MM.1S (cell line): ENCODE data around the gene MSI2.

Experiments used
- DNase-seq: peaks from one replicate; pipeline ENCODE4 v3.0.0-alpha.2; 2015
- H2AFZ ChIP-seq: fragments of 300-600 bp; sonication (generic); 2 replicates; pipeline ENCODE4 v1.6.0; 2016; ENCODE audit warnings: antibody characterized with exemption, low read length
- H3F3A ChIP-seq: fragments of 300-600 bp; sonication (generic); 2 replicates; pipeline ENCODE4 v1.6.1; 2016; ENCODE audit warnings: mild to moderate bottlenecking, antibody characterized with exemption, low read length, moderate library complexity, mixed read lengths; ENCODE audit not compliant: insufficient read depth
- H3K27ac ChIP-seq: fragments of 300-600 bp; sonication (generic); 2 replicates; pipeline ENCODE4 v1.5.1; 2016; ENCODE audit warnings: mild to moderate bottlenecking, low read length
- H3K27me3 ChIP-seq: fragments of 300-600 bp; sonication (generic); replicated peaks from 2 replicates; pipeline ENCODE4 v1.6.0; 2016; ENCODE audit warnings: low read length; ENCODE audit not compliant: insufficient read depth
- H3K36me3 ChIP-seq: fragments of 300-600 bp; sonication (generic); replicated peaks from 2 replicates; pipeline ENCODE4 v1.6.1; 2016; ENCODE audit warnings: mild to moderate bottlenecking, low read length, mixed read lengths; ENCODE audit not compliant: insufficient read depth
- H3K4me1 ChIP-seq: fragments of 300-600 bp; sonication (generic); 2 replicates; pipeline ENCODE4 v1.6.1; 2016; ENCODE audit warnings: low read length, mixed read lengths
- H3K4me2 ChIP-seq: fragments of 300-600 bp; sonication (generic); 2 replicates; pipeline ENCODE4 v1.6.0; 2016; ENCODE audit warnings: low read depth, low read length
- H3K4me3 ChIP-seq: fragments of 300-600 bp; sonication (generic); 2 replicates; pipeline ENCODE4 v1.5.1; 2016; ENCODE audit warnings: low read length, mixed read lengths
- H3K79me2 ChIP-seq: fragments of 300-600 bp; sonication (generic); 2 replicates; pipeline ENCODE4 v1.6.1; 2016; ENCODE audit warnings: mixed run types, low read length, mixed read lengths
- H3K9ac ChIP-seq: fragments of 300-600 bp; sonication (generic); 2 replicates; pipeline ENCODE4 v1.6.1; 2016; ENCODE audit warnings: low read length, mixed read lengths
- H3K9me2 ChIP-seq: fragments of 300-600 bp; sonication (generic); replicated peaks from 2 replicates; pipeline ENCODE4 v1.6.1; 2016; ENCODE audit warnings: mild to moderate bottlenecking, low read length, mixed read lengths; ENCODE audit not compliant: insufficient read depth
- H3K9me3 ChIP-seq: fragments of 300-600 bp; sonication (generic); replicated peaks from 2 replicates; pipeline ENCODE4 v1.6.1; 2016; ENCODE audit warnings: mild to moderate bottlenecking, low read length, mixed read lengths; ENCODE audit not compliant: insufficient read depth
- H4K20me1 ChIP-seq: fragments of 300-600 bp; sonication (generic); 2 replicates; pipeline ENCODE4 v1.6.1; 2016; ENCODE audit warnings: mild to moderate bottlenecking, low read length, moderate library complexity, mixed read lengths; ENCODE audit not compliant: insufficient read depth
- CTCF ChIP-seq: fragments of 300-600 bp; sonication (generic); IDR thresholded peaks from 2 replicates; pipeline ENCODE4 v1.5.1; 2016; ENCODE audit warnings: antibody characterized with exemption, low read length, mixed read lengths
- EZH2 ChIP-seq: fragments of 300-600 bp; sonication (generic); optimal IDR thresholded peaks from 2 replicates; pipeline ENCODE3; 2017; ENCODE audit warnings: low read depth, mild to moderate bottlenecking, antibody characterized with exemption, low read length, mixed read lengths
- EZH2phosphoT487 ChIP-seq: fragments of 300-600 bp; sonication (generic); IDR thresholded peaks from 2 replicates; pipeline ENCODE4 v1.6.1; 2018; ENCODE audit warnings: antibody characterized with exemption, low read length

MSI2 gene

GRCh38 chr17:57442401-57442823, 186.1 kb downstream of the MSI2 start:
- no peak for DNase-seq
- Histone ChIP-seq H4K20me1 (no peaks in the 10 kb centered on the region; the same call in 1 of the 2 replicates), H3F3A (no peaks in the 10 kb centered on the region), H3K4me1 (no peaks in the 10 kb centered on the region), H3K9ac (no peak overlapping the region), H3K79me2 (peaks cover 82% of the 10 kb centered on the region), H3K27ac (no peak overlapping the region), H3K4me3 (no peak overlapping the region), H2AFZ (no peak overlapping the region), H3K9me2 (no peaks in the 10 kb centered on the region), H3K27me3 (no peaks in the 10 kb centered on the region), H3K4me2 (no peak overlapping the region), H3K36me3 (no peaks in the 10 kb centered on the region), H3K9me3 (no peaks in the 10 kb centered on the region)
- TF ChIP-seq EZH2phosphoT487 (no peak), EZH2 (no peak), CTCF (no peak)

GRCh38 chr17:57442914-57443571, 186.7 kb downstream of the MSI2 start:
- Histone ChIP-seq H3K27me3 (no peaks in the 10 kb centered on the region), H3K4me1 (no peaks in the 10 kb centered on the region), H3K4me3 (no peak overlapping the region), H3K4me2 (no peak overlapping the region), H4K20me1 (no peaks in the 10 kb centered on the region; the same call in 1 of the 2 replicates), H3K9ac (no peak overlapping the region), H3K36me3 (no peaks in the 10 kb centered on the region), H3K79me2 (peaks cover 83% of the 10 kb centered on the region), H3K27ac (no peak overlapping the region), H3K9me2 (no peaks in the 10 kb centered on the region), H3F3A (no peaks in the 10 kb centered on the region), H3K9me3 (no peaks in the 10 kb centered on the region), H2AFZ (no peak overlapping the region)
- TF ChIP-seq EZH2phosphoT487, result no peak
- TF ChIP-seq CTCF, result no peak
- TF ChIP-seq EZH2, result no peak
- DNase-seq, result no peak

GRCh38 chr17:57443781-57444180, 187.5 kb downstream of the MSI2 start:
- no peak overlapping the region for H2AFZ ChIP-seq
- no peaks in the 10 kb centered on the region for H3F3A ChIP-seq
- peaks cover 81% of the 10 kb centered on the region for H3K79me2 ChIP-seq
- no peak overlapping the region for H3K4me2 ChIP-seq
- H3K4me3 ChIP-seq, result no peak overlapping the region
- TF ChIP-seq EZH2 (no peak), EZH2phosphoT487 (no peak), CTCF (no peak)
- no peak overlapping the region for H3K9ac ChIP-seq
- no peaks in the 10 kb centered on the region for H3K9me3 ChIP-seq
- no peaks in the 10 kb centered on the region for H3K4me1 ChIP-seq
- no peak overlapping the region for H3K27ac ChIP-seq
- no peaks in the 10 kb centered on the region for H3K36me3 ChIP-seq
- no peaks in the 10 kb centered on the region for H3K9me2 ChIP-seq
- no peak for DNase-seq
- no peaks in the 10 kb centered on the region for H3K27me3 ChIP-seq
- H4K20me1 ChIP-seq, result no peaks in the 10 kb centered on the region; the same call in 1 of the 2 replicates
